Head of caudate nucleus (tissue), 42 donors: ENCODE results near the gene DYNLL1.

Experiments
- DNase-seq, 42 donors: peaks; one replicate each; pipeline versions ENCODE4 v3.0.0 to v3.0.0-alpha.2; 2020 to 2021; ENCODE audit warnings: mixed read lengths in 7 of 42
- intact Hi-C: fragments of 100-400 bp; cut with DNase I; formaldehyde crosslinking; loops from one replicate; pipeline ENCODE4 v1.15.0; 2022

DYNLL1 gene

GRCh38 chr12:120538281-120539156 lies 42.6 kb downstream of the DYNLL1 start:
- DNase-seq = peak in 7 of 42 donors; percentile 16 to 47 (median 41)
- intact Hi-C loops = no loop called here

- no peak for DNase-seq
Measured at GRCh38 chr12:120539303-120539702, 43.4 kb downstream of the DYNLL1 start.

GRCh38 chr12:120540445-120540844 lies 44.5 kb downstream of the DYNLL1 start:
- intact Hi-C loops = no loop called here
- no peak for DNase-seq

More at GRCh38 chr12:120539303-120539702, 43.4 kb downstream of the DYNLL1 start:
- intact Hi-C loops = no loop called here

GRCh38 chr12:120542166-120542565 lies 46.3 kb downstream of the DYNLL1 start:
- DNase-seq = no peak
- intact Hi-C loops = no loop called here

GRCh38 chr12:120544691-120545090 lies 48.8 kb downstream of the DYNLL1 start:
- intact Hi-C loops = no loop called here
- no peak for DNase-seq

DNA sequence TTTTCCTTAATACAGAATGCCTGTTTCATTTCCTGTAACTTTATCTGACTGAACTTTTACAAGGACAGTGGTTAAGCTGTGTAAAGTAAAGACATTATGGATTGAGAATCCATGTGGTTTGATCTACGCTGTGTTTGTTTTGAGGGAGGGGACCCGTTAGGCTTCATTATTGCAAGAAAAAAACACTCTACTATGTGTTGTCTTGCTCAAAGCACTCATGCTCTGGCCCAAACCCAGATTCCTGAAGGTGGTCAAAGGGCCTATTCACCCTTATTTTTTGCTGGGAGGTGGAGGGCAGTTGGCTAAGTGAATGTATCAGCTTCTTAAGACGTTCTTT lies 50.1 kb downstream of the DYNLL1 start:
- intact Hi-C loops = no loop called here

More for the DNA sequence above, 50.1 kb downstream of the DYNLL1 start:
- no peak for DNase-seq
